PC-9 (cell line): ENCODE results near the gene ANO2. TPM values are rescaled to one million over a fixed set of nuclear protein-coding genes. Genes with fewer than 3 reads are reported as not detected.

Experiments
- BruUV-seq: library from RNA; stranded (reverse); fragments of 400-500 nt; replicated peaks from 2 replicates; lab custom pipeline; 2021; lab: Mats Ljungman, UMichigan
- CTCF ChIA-PET: fragments of 300-600 bp; sonication (Branson Sonifier 250); formaldehyde crosslinking; loops from one replicate; lab custom pipeline; 2022; ENCODE audit warnings: antibody characterized with exemption; lab: Charles Lee
- POLR2A ChIA-PET: fragments of 300-600 bp; sonication (Branson Sonifier 250); formaldehyde crosslinking; loops from one replicate; lab custom pipeline; 2022; ENCODE audit warnings: antibody characterized with exemption; ENCODE audit not compliant: unreplicated experiment; lab: Charles Lee
- DNase-seq, 2 experiments: peaks; one replicate each; pipeline versions ENCODE4 v3.0.0 to v3.0.0-alpha.2; 2015 to 2022; ENCODE audit warnings: mixed read lengths in 1 of 2
- H2AFZ ChIP-seq: fragments of 200-600 bp; sonication (generic); 2 replicates; pipeline ENCODE4 v1.8.1; 2017; ENCODE audit warnings: antibody characterized with exemption
- H3F3A ChIP-seq: fragments of 200-600 bp; sonication (generic); 2 replicates; pipeline ENCODE4 v1.8.1; 2017; ENCODE audit warnings: antibody characterized with exemption, mild to moderate bottlenecking, low read depth; ENCODE audit not compliant: insufficient read depth
- H3K27ac ChIP-seq: fragments of 200-600 bp; sonication (generic); 2 replicates; pipeline ENCODE4 v1.6.1; 2016; ENCODE audit warnings: mixed run types
- H3K27me3 ChIP-seq: fragments of 200-600 bp; sonication (generic); 2 replicates; pipeline ENCODE4 v1.6.1; 2016; ENCODE audit warnings: low read depth, mixed run types; ENCODE audit not compliant: insufficient read depth
- H3K36me3 ChIP-seq: fragments of 200-600 bp; sonication (generic); 2 replicates; pipeline ENCODE4 v1.6.1; 2016; ENCODE audit warnings: low read depth, mixed run types
- H3K4me1 ChIP-seq: fragments of 200-600 bp; sonication (generic); replicated peaks from 2 replicates; pipeline ENCODE4 v1.6.1; 2016; ENCODE audit warnings: mixed run types; ENCODE audit not compliant: insufficient read depth
- H3K4me2 ChIP-seq: fragments of 200-600 bp; sonication (generic); 2 replicates; pipeline ENCODE4 v1.6.1; 2017; ENCODE audit warnings: mixed run types
- H3K4me3 ChIP-seq: fragments of 200-600 bp; sonication (generic); 2 replicates; pipeline ENCODE4 v1.6.1; 2016; ENCODE audit warnings: mixed run types
- H3K79me2 ChIP-seq: fragments of 200-600 bp; sonication (generic); 2 replicates; pipeline ENCODE4 v1.6.1; 2017; ENCODE audit warnings: low read depth, mixed run types
- H3K9me2 ChIP-seq: fragments of 200-600 bp; sonication (generic); 2 replicates; pipeline ENCODE4 v1.8.1; 2017; ENCODE audit warnings: mild to moderate bottlenecking; ENCODE audit not compliant: insufficient read depth
- H3K9me3 ChIP-seq: fragments of 200-600 bp; sonication (generic); 2 replicates; pipeline ENCODE4 v1.8.1; 2016; ENCODE audit warnings: low read depth; ENCODE audit not compliant: insufficient read depth
- H4K20me1 ChIP-seq: fragments of 200-600 bp; sonication (generic); 2 replicates; pipeline ENCODE4 v1.8.1; 2017; ENCODE audit not compliant: insufficient read depth
- CTCF ChIP-seq: fragments of 200-600 bp; sonication (generic); conservative IDR thresholded peaks from 2 replicates; pipeline ENCODE4 v1.6.1; 2017; ENCODE audit warnings: mixed run types, antibody characterized with exemption, mild to moderate bottlenecking, moderate library complexity
- EZH2 ChIP-seq: fragments of 200-600 bp; sonication (generic); IDR thresholded peaks from 2 replicates; pipeline ENCODE4 v1.8.0; 2017; ENCODE audit warnings: antibody characterized with exemption, low read depth
- intact Hi-C: fragments of 100-400 bp; cut with micrococcal nuclease; formaldehyde crosslinking; loops from one replicate; pipeline ENCODE4 v1.10.0; 2022; ENCODE audit not compliant: unreplicated experiment
- total RNA-seq: library from RNA; stranded (reverse); gene quantifications from 2 replicates; pipeline ENCODE4 v1.2.3, GENCODE V29; 2021

The ANO2 gene
- total RNA-seq, 1 experiment from 2014 or later, result not detected

DNA sequence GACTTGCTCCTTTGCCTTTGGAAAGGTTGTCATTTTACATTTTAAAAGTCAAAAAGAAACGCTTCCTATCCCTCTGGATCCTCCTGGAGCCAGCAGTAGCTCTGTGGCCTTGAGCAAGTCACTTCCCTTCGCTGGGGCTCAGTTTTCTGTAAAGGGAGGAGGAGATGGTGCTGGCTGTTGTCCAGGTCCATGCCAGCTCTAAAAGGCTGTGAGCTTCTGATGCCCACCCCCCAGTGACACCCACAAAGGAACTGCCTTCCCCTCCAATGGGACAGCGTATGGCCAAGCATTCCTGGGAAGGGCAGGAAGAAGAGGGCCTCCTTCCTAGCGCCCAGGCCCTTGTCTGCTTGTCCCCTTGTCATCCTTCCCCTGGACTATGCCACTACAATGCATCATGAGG is 431.7 kb downstream of the ANO2 start:
- ChIA-PET CTCF (no interaction called here), POLR2A (interaction anchor here (0.6 kb wide), 2 partner anchors 195 to 670 kb away, joined by 3 to 4 read pairs; no protein-coding TSS in a partner anchor)
- Histone ChIP-seq H2AFZ (no peak overlapping the region), H3K36me3 (no peaks in the 10 kb centered on the region), H3K27me3 (peaks cover 91% of the 10 kb centered on the region), H3K4me3 (no peak overlapping the region), H3K4me1 (no peaks in the 10 kb centered on the region), H4K20me1 (no peaks in the 10 kb centered on the region), H3K79me2 (no peaks in the 10 kb centered on the region), H3K9me2 (no peaks in the 10 kb centered on the region), H3K4me2 (no peak overlapping the region), H3K9me3 (no peaks in the 10 kb centered on the region), H3F3A (no peaks in the 10 kb centered on the region), H3K27ac (no peak overlapping the region)
- TF ChIP-seq CTCF, result no peak
- TF ChIP-seq EZH2, result no peak
- intact Hi-C loops, result no loop called here
- no peak for DNase-seq
- BruUV-seq, result no TSS peak

Other genes with a start within 250 kb of the ANO2 start
- 0.48 and 0.88 TPM in 2 replicates for gene VWF, start 179.4 kb upstream of the ANO2 start, total RNA-seq